GM23248 (cell line): ENCODE measurements around the gene DIO3. TPM values are rescaled to one million over a fixed set of nuclear protein-coding genes. Genes with fewer than 3 reads are reported as not detected.

Source experiments
- DNase-seq: peaks from one replicate; pipeline ENCODE4 v3.0.0-alpha.2; 2015
- H2AFZ ChIP-seq: fragments of 200-600 bp; sonication (generic); 2 replicates; pipeline ENCODE4 v1.6.1; 2016; ENCODE audit warnings: antibody characterized with exemption
- H3F3A ChIP-seq: fragments of 200-600 bp; sonication (generic); 2 replicates; pipeline ENCODE4 v1.6.1; 2016; ENCODE audit warnings: mild to moderate bottlenecking, antibody characterized with exemption, mixed run types; ENCODE audit not compliant: insufficient read depth
- H3K27ac ChIP-seq: fragments of 200-600 bp; sonication (generic); 2 replicates; pipeline ENCODE4 v1.5.1; 2016; ENCODE audit warnings: mild to moderate bottlenecking
- H3K27me3 ChIP-seq: fragments of 200-600 bp; sonication (generic); replicated peaks from 2 replicates; pipeline ENCODE4 v1.6.1; 2016; ENCODE audit warnings: mild to moderate bottlenecking; ENCODE audit not compliant: insufficient read depth
- H3K36me3 ChIP-seq: fragments of 200-600 bp; sonication (generic); 2 replicates; pipeline ENCODE4 v1.6.1; 2016; ENCODE audit warnings: low read depth, mild to moderate bottlenecking
- H3K4me1 ChIP-seq: fragments of 200-600 bp; sonication (generic); 2 replicates; pipeline ENCODE4 v1.6.1; 2016; ENCODE audit warnings: mild to moderate bottlenecking; ENCODE audit not compliant: insufficient read depth
- H3K4me2 ChIP-seq: fragments of 200-600 bp; sonication (generic); one replicate; pipeline ENCODE4 v1.6.1; 2016; ENCODE audit warnings: mild to moderate bottlenecking; ENCODE audit not compliant: unreplicated experiment
- H3K4me3 ChIP-seq: fragments of 200-600 bp; sonication (generic); 2 replicates; pipeline ENCODE4 v1.5.1; 2016; ENCODE audit warnings: mild to moderate bottlenecking
- H3K79me2 ChIP-seq: fragments of 200-600 bp; sonication (generic); 2 replicates; pipeline ENCODE4 v1.6.1; 2016; ENCODE audit warnings: mild to moderate bottlenecking; ENCODE audit not compliant: insufficient read depth
- H3K9ac ChIP-seq: fragments of 200-600 bp; sonication (generic); 2 replicates; pipeline ENCODE4 v1.6.1; 2016; ENCODE audit warnings: mild to moderate bottlenecking
- H3K9me2 ChIP-seq: fragments of 200-600 bp; sonication (generic); 2 replicates; pipeline ENCODE4 v1.6.1; 2016; ENCODE audit warnings: mixed run types, mild to moderate bottlenecking, moderate library complexity; ENCODE audit not compliant: insufficient read depth
- H3K9me3 ChIP-seq: fragments of 200-600 bp; sonication (generic); one replicate; pipeline ENCODE4 v1.6.1; 2017; ENCODE audit warnings: low read depth
- H4K20me1 ChIP-seq: fragments of 200-600 bp; sonication (generic); 2 replicates; pipeline ENCODE4 v1.6.0; 2016; ENCODE audit not compliant: insufficient read depth
- EZH2 ChIP-seq: fragments of 200-600 bp; sonication (generic); IDR thresholded peaks from 2 replicates; pipeline ENCODE4 v1.6.1; 2018; ENCODE audit warnings: antibody characterized with exemption, mild to moderate bottlenecking; ENCODE audit not compliant: insufficient read depth, poor library complexity, severe bottlenecking
- EZH2phosphoT487 ChIP-seq: fragments of 200-600 bp; sonication (generic); IDR thresholded peaks from 2 replicates; pipeline ENCODE4 v1.6.1; 2018; ENCODE audit warnings: antibody characterized with exemption, moderate library complexity, mild to moderate bottlenecking, low read depth; ENCODE audit not compliant: insufficient read depth
- WGBS, 2 experiments: methylation state at CpG; one replicate each; pipeline ENCODE4 v1.1.6; 2015 to 2017; ENCODE audit warnings: low lambda C conversion rate in 2 of 2, low coverage in 1 of 2; ENCODE audit errors: missing lambda C conversion rate in 2 of 2; 5-methylcytosine and 5-hydroxymethylcytosine counted together
- in situ Hi-C: fragments of 300-500 bp; cut with MboI; formaldehyde crosslinking; loops from 2 replicates; pipeline ENCODE4 v1.15.0; 2020
- polyA plus RNA-seq: library from polyadenylated mRNA; unstranded; fragments of >200 nt; fragmentation: Nextera tagmentation; extraction: Ambion mirVana; gene quantifications from 2 replicates; pipeline ENCODE4 v1.2.1, GENCODE V29; 2016
- total RNA-seq: library from RNA; depleted of rRNA; stranded (reverse); fragments of >200 nt; shearing (Covaris generic); gene quantifications from 2 replicates; pipeline ENCODE4 v1.2.3, GENCODE V29; 2014

DIO3 gene
- total and polyA plus RNA-seq, 2 experiments from 2014 or later: not detected

DNA sequence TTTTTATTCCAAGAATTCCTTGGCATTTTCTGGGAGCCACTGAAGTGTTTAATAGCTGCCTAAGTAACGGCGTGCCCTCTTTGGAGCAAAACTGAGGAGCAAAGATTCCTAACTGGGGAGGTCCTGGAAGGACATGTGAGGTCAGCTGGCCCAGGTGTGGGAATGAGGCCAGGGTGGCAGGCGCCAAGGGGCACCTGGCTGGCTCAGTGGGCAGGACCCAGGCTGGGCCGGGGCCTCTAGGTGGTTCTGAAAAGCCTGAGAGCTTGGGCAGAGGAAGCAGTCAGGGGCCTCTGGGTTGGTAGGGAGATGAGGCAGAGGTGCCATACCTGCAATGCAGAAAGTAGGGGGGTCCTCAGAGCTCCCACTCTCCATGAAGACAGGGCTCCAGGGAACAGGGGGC lies 27.1 kb upstream of the DIO3 start:
- DNase-seq: no peak

GRCh38 chr14:101535232-101535631 lies 26.1 kb upstream of the DIO3 start:
- H3K27ac ChIP-seq: no peak overlapping the region
- H3K9ac ChIP-seq: no peak overlapping the region
- H3K36me3 ChIP-seq: no peaks in the 10 kb centered on the region
- H3K4me3 ChIP-seq: no peak overlapping the region
- no peaks in the 10 kb centered on the region for H3K4me1 ChIP-seq
- H3K4me2 ChIP-seq: no peak overlapping the region
- in situ Hi-C loops: no loop called here
- 4 to 5% methylated on average over 9 of the region's 9 CpGs for WGBS, 2 experiments
- H3K79me2 ChIP-seq: no peaks in the 10 kb centered on the region
- no peaks in the 10 kb centered on the region for H3F3A ChIP-seq
- H2AFZ ChIP-seq: no peak overlapping the region
- no peak for DNase-seq
- H4K20me1 ChIP-seq: no peaks in the 10 kb centered on the region
- H3K27me3 ChIP-seq: peaks cover 20% of the 10 kb centered on the region
- H3K9me2 ChIP-seq: no peaks in the 10 kb centered on the region
- no peaks in the 10 kb centered on the region for H3K9me3 ChIP-seq
- no peak for TF ChIP-seq EZH2phosphoT487
- no peak for TF ChIP-seq EZH2

More for the DNA sequence above, 27.1 kb upstream of the DIO3 start:
- Histone ChIP-seq H3F3A (no peaks in the 10 kb centered on the region), H2AFZ (no peak overlapping the region), H3K36me3 (no peaks in the 10 kb centered on the region), H3K79me2 (no peaks in the 10 kb centered on the region), H3K4me1 (no peaks in the 10 kb centered on the region), H3K9ac (no peak overlapping the region), H3K9me2 (no peaks in the 10 kb centered on the region), H3K27me3 (peaks cover 11% of the 10 kb centered on the region), H3K4me3 (no peak overlapping the region), H3K9me3 (no peaks in the 10 kb centered on the region), H3K4me2 (no peak overlapping the region), H3K27ac (no peak overlapping the region), H4K20me1 (no peaks in the 10 kb centered on the region)
- in situ Hi-C loops: no loop called here
- 20 to 35% methylated on average over 4 of the region's 4 CpGs for WGBS, 2 experiments
- TF ChIP-seq EZH2phosphoT487 (no peak), EZH2 (no peak)

- Histone ChIP-seq H3K79me2 (no peaks in the 10 kb centered on the region), H3K9ac (no peak overlapping the region), H3K27ac (no peak overlapping the region), H4K20me1 (no peaks in the 10 kb centered on the region), H3K36me3 (no peaks in the 10 kb centered on the region), H3F3A (no peaks in the 10 kb centered on the region), H3K4me1 (no peaks in the 10 kb centered on the region), H3K9me3 (no peaks in the 10 kb centered on the region), H3K4me3 (no peak overlapping the region), H2AFZ (no peak overlapping the region), H3K27me3 (peaks cover 20% of the 10 kb centered on the region), H3K4me2 (no peak overlapping the region), H3K9me2 (no peaks in the 10 kb centered on the region)
- 52 to 78% methylated on average over 6 to 8 of the region's 8 CpGs for WGBS, 2 experiments
- no peak for TF ChIP-seq EZH2phosphoT487
- no peak for TF ChIP-seq EZH2
- no peak for DNase-seq
- in situ Hi-C loops: no loop called here
Observed at GRCh38 chr14:101535701-101536207, 25.5 kb upstream of the DIO3 start.

DNA sequence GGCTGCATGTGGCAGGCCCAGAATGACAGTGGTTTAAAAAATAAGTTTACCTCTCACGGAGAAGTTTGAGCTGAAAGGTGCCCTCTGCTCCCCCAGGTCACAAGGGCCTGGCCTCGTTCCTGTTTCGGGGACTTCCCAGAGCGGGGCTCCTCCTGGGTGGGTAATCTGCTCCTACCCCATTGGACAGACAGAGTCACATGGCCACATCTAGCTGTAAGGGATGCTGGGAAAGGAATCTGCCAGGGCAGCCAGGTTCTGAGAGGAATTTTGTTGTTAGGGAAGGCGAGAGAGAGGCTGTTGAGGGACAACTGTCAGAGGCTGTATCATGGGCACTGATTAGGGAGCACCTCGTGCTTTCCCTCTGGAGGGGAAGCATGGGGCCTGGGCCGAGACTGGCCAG lies 24.0 kb upstream of the DIO3 start:
- H3K9me2 ChIP-seq: no peaks in the 10 kb centered on the region
- DNase-seq: no peak
- H3F3A ChIP-seq: no peaks in the 10 kb centered on the region
- no peaks in the 10 kb centered on the region for H3K9me3 ChIP-seq
- 55 to 58% methylated on average over 7 of the region's 7 CpGs for WGBS, 2 experiments
- H3K27ac ChIP-seq: no peak overlapping the region
- H3K9ac ChIP-seq: no peak overlapping the region
- no peak overlapping the region for H3K4me3 ChIP-seq
- peaks cover 20% of the 10 kb centered on the region for H3K27me3 ChIP-seq
- TF ChIP-seq EZH2phosphoT487: no peak
- H3K36me3 ChIP-seq: no peaks in the 10 kb centered on the region
- no peaks in the 10 kb centered on the region for H3K79me2 ChIP-seq
- H3K4me2 ChIP-seq: no peak overlapping the region
- H4K20me1 ChIP-seq: no peaks in the 10 kb centered on the region
- H3K4me1 ChIP-seq: no peaks in the 10 kb centered on the region
- in situ Hi-C loops: no loop called here
- H2AFZ ChIP-seq: no peak overlapping the region

DNA sequence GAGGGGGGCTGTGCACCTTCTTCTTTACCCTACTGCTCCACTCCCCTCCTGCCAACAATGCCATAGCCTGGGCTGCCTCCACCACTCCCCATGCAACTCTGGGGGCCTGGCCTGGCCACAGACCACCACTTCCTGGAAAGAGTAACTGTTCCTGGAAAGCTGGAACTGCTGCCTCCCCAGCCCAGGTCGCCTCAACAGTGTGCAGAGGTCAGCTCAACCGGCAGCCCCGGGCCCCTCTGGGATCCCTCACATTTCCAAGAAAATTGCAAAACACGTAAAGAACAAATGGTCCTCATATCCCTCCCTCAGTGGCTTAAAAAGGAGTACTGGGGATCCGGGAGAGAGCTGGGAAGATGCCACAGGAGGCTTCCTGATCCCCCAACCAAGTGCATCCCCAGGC lies 22.4 kb upstream of the DIO3 start:
- Histone ChIP-seq H3K79me2 (no peaks in the 10 kb centered on the region), H2AFZ (no peak overlapping the region), H3F3A (no peaks in the 10 kb centered on the region), H3K4me1 (no peaks in the 10 kb centered on the region), H3K4me2 (no peak overlapping the region), H4K20me1 (no peaks in the 10 kb centered on the region), H3K36me3 (no peaks in the 10 kb centered on the region), H3K9me2 (no peaks in the 10 kb centered on the region), H3K4me3 (no peak overlapping the region), H3K9ac (no peak overlapping the region), H3K27me3 (peaks cover 20% of the 10 kb centered on the region), H3K27ac (no peak overlapping the region), H3K9me3 (no peaks in the 10 kb centered on the region)
- in situ Hi-C loops: no loop called here
- 18 to 22% methylated on average over 5 of the region's 5 CpGs for WGBS, 2 experiments
- no peak for DNase-seq
- TF ChIP-seq EZH2: no peak
- TF ChIP-seq EZH2phosphoT487: no peak
